ENCODE data around the gene OLA1. TPM values are rescaled to one million over a fixed set of nuclear protein-coding genes. Genes with fewer than 3 reads are reported as not detected.

Gene OLA1
- total RNA-seq, 1 experiment from 2014 or later, result 137 TPM

- peak; percentile 17 for DNase-seq (ENCODE audit: low read depth)
Observed at GRCh38 chr2:174121175-174121574, 127.2 kb downstream of the OLA1 start.

GRCh38 chr2:174120346-174120745 lies 128.0 kb downstream of the OLA1 start:
- peak; percentile 33 for DNase-seq (ENCODE audit: low read depth)

- peak; percentile 65 for DNase-seq (ENCODE audit: low read depth)
Observed at GRCh38 chr2:174117951-174118930, 130.1 kb downstream of the OLA1 start.

GRCh38 chr2:174112073-174112472 lies 136.3 kb downstream of the OLA1 start:
- DNase-seq (ENCODE audit: low read depth), result no peak

- no peak for DNase-seq (ENCODE audit: low read depth)
Observed at GRCh38 chr2:174108579-174108978, 139.8 kb downstream of the OLA1 start.

GRCh38 chr2:174106736-174107135 lies 141.6 kb downstream of the OLA1 start:
- no peak for DNase-seq (ENCODE audit: low read depth)

GRCh38 chr2:174094542-174094941 lies 153.8 kb downstream of the OLA1 start:
- no peak for DNase-seq (ENCODE audit: low read depth)

GRCh38 chr2:174090476-174090875 lies 157.9 kb downstream of the OLA1 start:
- DNase-seq (ENCODE audit: low read depth), result no peak

- no peak for DNase-seq (ENCODE audit: low read depth)
Observed at GRCh38 chr2:174088706-174089460, 159.4 kb downstream of the OLA1 start.

- DNase-seq (ENCODE audit: low read depth), result no peak
Observed at GRCh38 chr2:174086708-174087107, 161.6 kb downstream of the OLA1 start.

GRCh38 chr2:174085781-174086180 lies 162.6 kb downstream of the OLA1 start:
- no peak for DNase-seq (ENCODE audit: low read depth)

- no peak for DNase-seq (ENCODE audit: low read depth)
Observed at GRCh38 chr2:174083843-174084458, 164.4 kb downstream of the OLA1 start.

- DNase-seq (ENCODE audit: low read depth), result no peak
Observed at GRCh38 chr2:174080672-174081121, 167.6 kb downstream of the OLA1 start.

- peak; percentile 6 for DNase-seq (ENCODE audit: low read depth)
Observed at GRCh38 chr2:174078275-174078674, 170.1 kb downstream of the OLA1 start.

- no peak for DNase-seq (ENCODE audit: low read depth)
Observed at GRCh38 chr2:174076975-174077374, 171.4 kb downstream of the OLA1 start.

- no peak for DNase-seq (ENCODE audit: low read depth)
Observed at GRCh38 chr2:174076040-174076439, 172.3 kb downstream of the OLA1 start.

- DNase-seq (ENCODE audit: low read depth), result no peak
Observed at GRCh38 chr2:174074831-174075230, 173.5 kb downstream of the OLA1 start.

GRCh38 chr2:174072857-174073256 lies 175.5 kb downstream of the OLA1 start:
- no peak for DNase-seq (ENCODE audit: low read depth)

- no peak for DNase-seq (ENCODE audit: low read depth)
Observed at GRCh38 chr2:174072069-174072468, 176.3 kb downstream of the OLA1 start.

GRCh38 chr2:174071321-174071720 lies 177.0 kb downstream of the OLA1 start:
- no peak for DNase-seq (ENCODE audit: low read depth)

GRCh38 chr2:174070281-174070680 lies 178.1 kb downstream of the OLA1 start:
- DNase-seq (ENCODE audit: low read depth), result no peak

- no peak for DNase-seq (ENCODE audit: low read depth)
Observed at GRCh38 chr2:174067815-174068214, 180.5 kb downstream of the OLA1 start.
